Measurements from ENCODE around the gene HTR2C.
"Not testable (repeated sequence)": the region's sequence is repeated elsewhere in the genome, so short reads cannot be mapped to it uniquely, and the experiment has no call there.

The HTR2C gene

GRCh38 chrX:114583646-114584374, at the start of gene HTR2C:
Gene HTR2C (plus strand): TSS chrX:114584086. CDS start chrX:114726937, 142,851 bp downstream.
- no peak for DNase-seq

- no peak for DNase-seq
These were observed 3.5 kb upstream of the HTR2C start for GRCh38 chrX:114580336-114580735.

DNA sequence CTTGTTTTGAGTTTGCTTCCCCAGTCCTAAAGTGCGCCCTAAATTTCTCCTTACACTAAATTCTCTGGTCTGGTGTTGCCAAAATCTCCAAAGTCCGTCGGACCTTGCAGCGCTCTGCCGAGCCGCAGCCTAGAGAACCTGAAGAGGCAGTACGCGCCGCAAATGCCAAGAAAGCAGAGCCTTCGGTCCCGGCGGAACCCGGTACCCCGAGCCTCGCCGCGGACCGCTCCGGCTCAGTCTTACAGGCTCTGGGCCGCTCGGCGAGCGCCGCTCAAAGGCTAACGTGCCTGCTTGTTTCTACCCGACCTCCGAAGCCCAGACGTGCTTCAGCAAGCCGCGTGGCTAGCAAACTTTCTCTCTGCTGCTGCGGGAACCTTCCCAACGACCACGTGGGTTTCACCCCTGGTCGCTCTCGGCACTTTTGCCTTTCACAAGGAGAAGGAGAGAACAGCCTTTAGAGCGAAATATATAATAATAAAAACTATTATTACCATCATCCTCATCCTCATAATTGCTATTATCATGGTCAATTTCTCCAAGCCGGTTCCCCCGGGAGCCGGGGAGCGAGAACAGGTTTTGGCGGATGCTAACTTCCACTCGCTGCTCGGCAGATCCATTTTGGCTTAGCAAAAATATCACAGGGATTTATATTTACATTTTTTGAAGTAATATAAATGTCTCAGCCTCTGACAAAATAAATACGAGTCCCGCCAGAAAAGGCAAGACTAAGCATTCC, 2.2 kb upstream of the HTR2C start:
- DNase-seq, result no peak

DNA sequence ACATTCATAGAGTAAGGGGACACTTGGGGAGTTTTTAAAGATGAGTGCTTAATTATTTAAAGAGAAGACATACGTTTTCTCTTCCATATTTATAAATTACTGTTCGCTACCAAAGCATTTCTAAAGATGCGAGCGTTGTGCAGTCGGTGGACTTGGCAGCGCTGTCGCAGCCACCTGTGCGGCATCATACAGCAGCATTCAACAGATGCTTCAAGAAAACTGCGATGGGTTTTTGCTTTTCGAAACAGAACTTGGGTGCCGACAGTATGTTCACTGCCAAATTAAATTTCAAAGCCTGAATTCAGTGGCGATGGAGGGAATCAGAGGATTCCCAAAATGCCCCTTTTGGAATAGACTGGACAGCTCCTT, 1.6 kb upstream of the HTR2C start:
- no peak for DNase-seq

GRCh38 chrX:114582698-114583395, 1.0 kb upstream of the HTR2C start:
- no peak for DNase-seq

DNA sequence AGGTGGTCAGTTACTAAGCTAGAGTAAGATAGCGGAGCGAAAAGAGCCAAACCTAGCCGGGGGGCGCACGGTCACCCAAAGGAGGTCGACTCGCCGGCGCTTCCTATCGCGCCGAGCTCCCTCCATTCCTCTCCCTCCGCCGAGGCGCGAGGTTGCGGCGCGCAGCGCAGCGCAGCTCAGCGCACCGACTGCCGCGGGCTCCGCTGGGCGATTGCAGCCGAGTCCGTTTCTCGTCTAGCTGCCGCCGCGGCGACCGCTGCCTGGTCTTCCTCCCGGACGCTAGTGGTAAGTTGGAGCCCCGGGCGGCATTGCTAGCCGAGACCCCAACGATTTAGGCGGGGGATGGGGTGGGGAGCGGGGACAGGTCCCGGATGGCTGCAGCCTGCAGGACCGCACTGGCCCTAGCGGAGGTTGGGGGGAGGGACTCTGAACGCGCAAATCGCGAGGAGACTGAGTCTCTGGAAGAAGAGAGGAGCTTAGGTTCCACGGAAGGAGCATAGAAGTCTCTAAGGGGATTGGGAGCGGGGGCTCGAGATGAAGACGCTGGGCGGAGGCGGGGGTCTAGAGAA, 573 bp downstream of the HTR2C start:
- DNase-seq, result no peak

DNA sequence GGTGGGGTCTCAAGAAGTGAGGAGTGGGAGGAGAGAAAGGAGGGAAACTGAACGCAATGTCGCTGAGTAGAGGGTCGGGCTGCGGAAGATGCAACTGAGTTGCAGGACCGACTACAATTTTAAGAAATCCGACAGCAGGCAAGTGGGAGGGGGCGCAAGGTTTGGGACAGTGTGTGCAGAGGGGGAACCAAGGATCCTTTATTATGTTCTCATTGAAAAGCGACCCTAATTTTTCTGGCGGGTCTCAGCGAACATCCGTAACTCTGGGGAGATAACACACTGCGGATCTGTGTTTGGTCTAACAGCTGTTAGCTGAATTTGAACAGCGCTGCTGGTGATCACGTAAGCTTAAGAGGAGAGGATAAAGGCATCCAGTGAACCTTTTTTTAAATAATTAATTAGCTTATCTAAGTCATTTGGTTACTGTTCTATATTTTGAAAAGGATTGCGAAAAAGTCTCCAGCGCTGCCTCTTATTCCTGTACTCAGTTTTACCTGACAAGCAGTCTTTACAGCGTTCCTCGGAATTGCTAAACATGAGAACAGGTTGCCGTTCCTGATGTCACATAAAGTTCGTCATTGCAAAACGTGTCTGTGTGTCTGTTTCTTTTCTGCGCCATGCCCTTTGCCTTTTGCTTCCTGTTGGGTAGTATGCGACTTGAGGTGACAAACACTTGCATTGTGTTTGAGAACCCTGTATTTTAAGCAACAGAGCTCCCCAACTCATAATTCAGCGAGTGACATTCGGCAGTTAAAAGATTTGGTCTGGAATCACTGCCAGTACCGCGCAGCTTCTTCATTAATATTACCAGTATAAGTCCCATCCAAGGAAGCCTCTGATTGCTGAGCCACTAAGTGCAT, 1.3 kb downstream of the HTR2C start:
- no peak for DNase-seq

DNA sequence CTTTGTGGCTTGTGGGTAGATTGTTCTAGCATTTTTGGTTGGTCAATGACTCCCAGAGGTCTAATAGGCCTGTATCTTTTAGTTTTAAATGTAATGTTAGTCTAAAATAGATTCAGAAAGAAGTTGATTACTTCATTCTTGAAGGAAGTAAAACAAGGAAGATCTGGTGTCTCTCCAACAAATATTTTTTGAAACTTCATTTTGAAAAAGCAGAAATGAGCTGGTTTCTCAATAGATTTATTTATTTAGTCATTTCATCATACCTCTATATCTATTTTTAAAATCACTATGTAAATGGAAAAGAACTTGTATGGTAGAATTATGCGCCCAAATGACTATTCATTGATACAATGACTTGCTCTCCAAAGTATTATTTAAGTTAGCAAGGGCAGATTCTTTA, 7.2 kb downstream of the HTR2C start:
- DNase-seq, result no peak

DNA sequence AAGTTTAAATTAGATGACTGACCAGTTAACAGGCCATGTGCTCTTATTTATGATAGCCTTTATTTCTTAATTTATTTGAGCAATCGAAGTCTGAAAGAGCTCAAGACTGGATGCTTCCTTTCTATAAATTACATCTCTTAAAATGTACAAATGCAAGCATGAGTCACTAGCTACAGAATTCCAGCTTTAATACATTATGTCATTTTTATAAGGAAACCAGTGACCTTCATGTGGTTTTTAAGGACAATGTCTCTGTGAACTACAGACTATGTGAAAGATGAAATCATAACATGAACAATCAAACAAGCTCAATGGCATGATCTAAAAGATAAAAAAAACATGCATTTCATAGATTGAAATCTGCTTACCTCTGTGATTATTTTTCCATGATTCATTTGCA, 15.4 kb downstream of the HTR2C start:
- no peak for DNase-seq

- no peak for DNase-seq
These were observed 16.0 kb downstream of the HTR2C start for GRCh38 chrX:114599911-114600310.

- DNase-seq, result not testable (repeated sequence)
These were observed 22.7 kb downstream of the HTR2C start for GRCh38 chrX:114606619-114607018.

DNA sequence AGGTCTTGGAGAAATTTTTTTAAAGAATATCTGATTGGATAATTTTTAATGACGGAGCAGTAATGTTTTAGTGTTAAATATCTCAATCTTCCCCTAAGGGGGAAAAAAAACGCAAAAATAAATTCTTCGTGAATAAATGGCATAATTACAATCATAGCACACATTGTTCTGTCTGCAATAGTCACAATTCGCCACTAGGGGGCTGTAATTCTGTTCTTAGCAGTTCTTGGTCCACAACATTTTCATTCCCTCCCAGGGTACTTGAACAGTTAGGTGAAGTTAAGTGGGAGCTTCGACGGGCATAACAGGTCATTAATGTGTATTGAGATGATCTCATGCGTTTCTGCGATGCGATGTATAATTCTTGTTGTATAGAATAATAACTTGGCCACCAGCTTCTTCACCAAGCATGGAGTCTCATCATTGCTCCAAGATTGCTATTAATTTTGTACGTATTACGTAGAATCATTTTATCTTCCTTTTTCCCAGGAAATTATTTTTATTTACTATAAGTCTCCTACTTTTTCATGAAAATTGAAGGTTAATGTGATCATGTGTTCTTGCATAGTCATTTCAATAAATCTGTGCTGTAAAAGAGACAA, 27.2 kb downstream of the HTR2C start:
- DNase-seq, result no peak

GRCh38 chrX:114615765-114616164, 31.9 kb downstream of the HTR2C start:
- DNase-seq, result no peak

- no peak for DNase-seq
These were observed 36.0 kb downstream of the HTR2C start for GRCh38 chrX:114619874-114620273.

- DNase-seq, result no peak
These were observed 42.4 kb downstream of the HTR2C start for GRCh38 chrX:114626323-114626722.

DNA sequence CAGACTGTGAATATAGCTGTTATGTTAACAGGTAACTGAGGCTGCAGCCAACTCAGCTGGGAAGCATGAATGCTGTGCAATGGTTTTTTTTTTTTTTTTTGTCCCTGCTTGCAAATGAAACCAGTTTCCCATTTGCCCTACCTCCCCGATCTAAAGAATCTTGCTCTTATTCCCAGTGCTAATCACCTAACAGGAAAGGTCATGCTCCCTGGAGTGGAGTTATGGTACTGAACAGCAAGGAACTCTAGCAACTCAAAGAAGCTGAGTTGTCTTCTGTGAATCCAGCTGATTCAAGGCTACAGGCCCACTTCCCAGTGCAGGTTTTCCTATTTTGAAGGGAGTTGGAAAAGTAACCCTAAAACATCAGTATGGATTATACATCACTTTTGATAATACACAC, 52.1 kb downstream of the HTR2C start:
- no peak for DNase-seq

- DNase-seq, result no peak
These were observed 66.5 kb downstream of the HTR2C start for GRCh38 chrX:114650351-114650750.

DNA sequence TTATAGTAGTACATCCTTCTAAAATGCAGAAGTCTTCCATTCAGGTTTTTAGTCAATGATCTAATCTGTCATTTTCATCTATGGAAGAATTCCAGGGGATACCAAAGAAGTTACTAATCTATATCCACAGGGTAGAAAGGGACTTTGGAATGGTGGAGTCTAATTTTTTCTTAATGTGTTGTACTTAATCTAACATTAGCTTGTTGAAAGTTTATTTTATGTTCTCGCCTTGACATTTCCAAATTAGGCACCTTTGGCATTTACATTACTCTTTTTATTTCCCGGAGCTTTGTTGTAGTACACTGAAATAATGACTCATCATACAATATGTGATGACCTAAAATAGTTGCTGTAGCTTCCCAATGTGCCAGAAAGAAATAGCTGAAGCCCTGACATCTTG, 91.5 kb downstream of the HTR2C start:
- DNase-seq, result no peak

- not testable (repeated sequence) for DNase-seq
These were observed 116.6 kb downstream of the HTR2C start for GRCh38 chrX:114700533-114700932.

DNA sequence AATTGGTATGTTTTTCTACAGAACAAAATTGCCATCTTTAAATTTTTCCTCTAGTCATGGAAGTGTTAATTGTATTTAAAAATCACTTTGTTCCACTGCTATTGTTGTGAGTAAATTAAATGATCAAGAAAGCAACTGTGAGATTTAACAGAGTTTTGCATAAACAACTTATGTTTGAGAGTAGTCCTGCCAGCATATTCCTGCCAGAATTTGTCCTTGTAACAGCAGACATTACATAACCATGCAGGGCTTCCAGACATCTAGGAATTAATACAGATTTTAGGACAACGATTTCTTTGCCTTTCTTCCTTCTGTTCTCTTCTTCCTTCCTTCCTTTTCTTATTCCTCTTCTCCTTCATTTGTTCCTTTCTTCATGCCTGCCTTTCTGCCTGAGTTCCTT, 125.5 kb downstream of the HTR2C start:
- DNase-seq, result no peak

GRCh38 chrX:114710571-114710970, 126.7 kb downstream of the HTR2C start:
- no peak for DNase-seq

- no peak for DNase-seq
These were observed 128.6 kb downstream of the HTR2C start for GRCh38 chrX:114712466-114712865.

Measured in NK-92 treated with Interleukin-12 subunit alpha and Interleukin-12 subunit beta, amount 100 ng/mL, for 24 hours (cell line).